NCI-H1092 (cell line): ENCODE results near the gene SPTY2D1.
"Not testable (repeated sequence)": the region's sequence is repeated elsewhere in the genome, so short reads cannot be mapped to it uniquely, and the experiment has no call there.

ENCODE experiments used
- DNase-seq: peaks from one replicate; lab custom pipeline; 2025; lab: John Stamatoyannopoulos, UW

SPTY2D1 gene

GRCh38 chr11:18618342-18619025 is 15.7 kb downstream of the SPTY2D1 start:
- DNase-seq, result no peak

- DNase-seq, result no peak
Observed at GRCh38 chr11:18617688-18618341, 16.3 kb downstream of the SPTY2D1 start.

- no peak for DNase-seq
Observed at GRCh38 chr11:18615628-18616392, 18.3 kb downstream of the SPTY2D1 start.

- DNase-seq, result no peak
Observed at GRCh38 chr11:18614667-18615066, 19.5 kb downstream of the SPTY2D1 start.

GRCh38 chr11:18612394-18612793 is 21.7 kb downstream of the SPTY2D1 start:
- no peak for DNase-seq

- no peak for DNase-seq
Observed at GRCh38 chr11:18611196-18611595, 22.9 kb downstream of the SPTY2D1 start.

GRCh38 chr11:18608376-18608775 is 25.8 kb downstream of the SPTY2D1 start:
- DNase-seq, result no peak

- no peak for DNase-seq
Observed at GRCh38 chr11:18600915-18601569, 33.1 kb downstream of the SPTY2D1 start.

GRCh38 chr11:18599739-18600230 is 34.4 kb downstream of the SPTY2D1 start, which contains the start of gene MISFA:
Gene MISFA (plus strand): TSS chr11:18599789. CDS start chr11:18599929, 140 bp downstream.
- no peak for DNase-seq

- DNase-seq, result no peak
Observed at GRCh38 chr11:18594999-18595749, 39.0 kb downstream of the SPTY2D1 start.

- not testable (repeated sequence) for DNase-seq
Observed at GRCh38 chr11:18594088-18594487, 40.1 kb downstream of the SPTY2D1 start.

GRCh38 chr11:18590571-18590970 is 43.6 kb downstream of the SPTY2D1 start:
- DNase-seq, result no peak

GRCh38 chr11:18588297-18589252 is 45.6 kb downstream of the SPTY2D1 start, which contains the start of gene UEVLD:
Gene UEVLD (minus strand): TSS chr11:18588734. CDS start chr11:18588654, 80 bp downstream.
- peak; percentile 2 for DNase-seq

GRCh38 chr11:18581825-18582224 is 52.3 kb downstream of the SPTY2D1 start:
- DNase-seq, result no peak

- no peak for DNase-seq
Observed at GRCh38 chr11:18580113-18580766, 53.9 kb downstream of the SPTY2D1 start.

GRCh38 chr11:18578975-18579598 is 55.1 kb downstream of the SPTY2D1 start:
- no peak for DNase-seq

- DNase-seq, result no peak
Observed at GRCh38 chr11:18575361-18575760, 58.8 kb downstream of the SPTY2D1 start.

- no peak for DNase-seq
Observed at GRCh38 chr11:18567081-18567480, 67.1 kb downstream of the SPTY2D1 start.

GRCh38 chr11:18566406-18566805 is 67.7 kb downstream of the SPTY2D1 start:
- no peak for DNase-seq
